H1 (cell line): ENCODE measurements around the gene NEK2.
"Not testable (repeated sequence)": the region's sequence is repeated elsewhere in the genome, so short reads cannot be mapped to it uniquely, and the experiment has no call there.

Experiments
- JUND ChIP-seq: IDR thresholded peaks from 2 replicates; pipeline ENCODE4 v1.6.1; 2011; ENCODE audit warnings: mild to moderate bottlenecking, improper control_type of control experiment, low read length
- POLR2A ChIP-seq, 2 experiments: IDR thresholded peaks; 1 replicate in 1 of 2; 2 replicates in 1 of 2; pipeline ENCODE4 v1.6.1; 2011; ENCODE audit warnings: low read depth in 2 of 2, low read length in 2 of 2, mild to moderate bottlenecking in 2 of 2; ENCODE audit errors: control extremely low read depth in 1 of 2
- POLR2AphosphoS5 ChIP-seq: IDR thresholded peaks from 2 replicates; pipeline ENCODE4 v1.6.1; 2011; ENCODE audit warnings: low read depth, low read length
- SP1 ChIP-seq: IDR thresholded peaks from 2 replicates; pipeline ENCODE4 v1.6.1; 2011; ENCODE audit warnings: low read depth, low read length
- SP2 ChIP-seq: IDR thresholded peaks from 2 replicates; pipeline ENCODE4 v1.6.1; 2012; ENCODE audit warnings: mild to moderate bottlenecking, low read length, inconsistent platforms
- TCF12 ChIP-seq: IDR thresholded peaks from 2 replicates; pipeline ENCODE4 v1.6.1; 2011; ENCODE audit warnings: low read depth, mild to moderate bottlenecking, low read length
- TEAD4 ChIP-seq: IDR thresholded peaks from 2 replicates; pipeline ENCODE4 v1.6.1; 2012; ENCODE audit warnings: low read depth, low read length, inconsistent platforms, mixed read lengths
- TF ChIP-seq, protein P1 (sequence below), 3 experiments: IDR thresholded peaks; 1 replicate in 2 of 3; 2 replicates in 1 of 3; pipeline versions ENCODE4 v1.5.1 to v1.6.1; 2011; ENCODE audit warnings: low read length in 3 of 3, mild to moderate bottlenecking in 3 of 3, inconsistent platforms in 2 of 3, low read depth in 1 of 3, moderate library complexity in 1 of 3; ENCODE audit not compliant: insufficient read depth in 1 of 3; ENCODE audit errors: control extremely low read depth in 1 of 3
- TF ChIP-seq, protein P2 (sequence below): IDR thresholded peaks from 2 replicates; pipeline ENCODE4 v1.6.1; 2011; ENCODE audit warnings: low read length, improper control_type of control experiment

DNA sequence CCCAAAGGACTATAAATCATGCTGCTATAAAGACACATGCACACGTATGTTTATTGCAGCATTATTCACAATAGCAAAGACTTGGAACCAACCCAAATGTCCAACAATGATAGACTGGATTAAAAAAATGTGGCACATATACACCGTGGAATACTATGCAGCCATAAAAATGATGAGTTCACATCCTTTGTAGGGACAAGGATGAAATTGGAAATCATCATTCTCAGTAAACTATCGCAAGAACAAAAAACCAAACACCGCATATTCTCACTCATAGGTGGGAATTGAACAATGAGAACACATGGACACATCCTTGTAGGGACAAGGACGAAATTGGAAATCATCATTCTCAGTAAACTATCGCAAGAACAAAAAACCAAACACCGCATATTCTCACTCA, 49.6 kb downstream of the NEK2 start:
- TF ChIP-seq JUND; POLR2AphosphoS5; POLR2A (IDR thresholded peaks at IDR 0.05; ENCODE audit: control extremely low read depth in 1 of 2, low read depth in 2 of 2, low read length in 2 of 2); SP1; TCF12; TEAD4; SP2: not testable (repeated sequence)
- TF ChIP-seq, protein P1, sequence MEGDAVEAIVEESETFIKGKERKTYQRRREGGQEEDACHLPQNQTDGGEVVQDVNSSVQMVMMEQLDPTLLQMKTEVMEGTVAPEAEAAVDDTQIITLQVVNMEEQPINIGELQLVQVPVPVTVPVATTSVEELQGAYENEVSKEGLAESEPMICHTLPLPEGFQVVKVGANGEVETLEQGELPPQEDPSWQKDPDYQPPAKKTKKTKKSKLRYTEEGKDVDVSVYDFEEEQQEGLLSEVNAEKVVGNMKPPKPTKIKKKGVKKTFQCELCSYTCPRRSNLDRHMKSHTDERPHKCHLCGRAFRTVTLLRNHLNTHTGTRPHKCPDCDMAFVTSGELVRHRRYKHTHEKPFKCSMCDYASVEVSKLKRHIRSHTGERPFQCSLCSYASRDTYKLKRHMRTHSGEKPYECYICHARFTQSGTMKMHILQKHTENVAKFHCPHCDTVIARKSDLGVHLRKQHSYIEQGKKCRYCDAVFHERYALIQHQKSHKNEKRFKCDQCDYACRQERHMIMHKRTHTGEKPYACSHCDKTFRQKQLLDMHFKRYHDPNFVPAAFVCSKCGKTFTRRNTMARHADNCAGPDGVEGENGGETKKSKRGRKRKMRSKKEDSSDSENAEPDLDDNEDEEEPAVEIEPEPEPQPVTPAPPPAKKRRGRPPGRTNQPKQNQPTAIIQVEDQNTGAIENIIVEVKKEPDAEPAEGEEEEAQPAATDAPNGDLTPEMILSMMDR (IDR thresholded peaks at IDR 0.05; ENCODE audit: control extremely low read depth in 1 of 3, insufficient read depth in 1 of 3, low read depth in 1 of 3, low read length in 3 of 3), result not testable (repeated sequence)
- TF ChIP-seq, protein P2, sequence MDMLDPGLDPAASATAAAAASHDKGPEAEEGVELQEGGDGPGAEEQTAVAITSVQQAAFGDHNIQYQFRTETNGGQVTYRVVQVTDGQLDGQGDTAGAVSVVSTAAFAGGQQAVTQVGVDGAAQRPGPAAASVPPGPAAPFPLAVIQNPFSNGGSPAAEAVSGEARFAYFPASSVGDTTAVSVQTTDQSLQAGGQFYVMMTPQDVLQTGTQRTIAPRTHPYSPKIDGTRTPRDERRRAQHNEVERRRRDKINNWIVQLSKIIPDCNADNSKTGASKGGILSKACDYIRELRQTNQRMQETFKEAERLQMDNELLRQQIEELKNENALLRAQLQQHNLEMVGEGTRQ, result not testable (repeated sequence)
